22Rv1 (cell line): ENCODE data around the gene LRRC42.

ENCODE experiments used
- ZFX ChIP-seq: fragments of 450-650 bp; IDR thresholded peaks from 2 replicates; pipeline ENCODE4 v1.6.1; 2017; ENCODE audit warnings: antibody characterized with exemption, borderline replicate concordance
- TF ChIP-seq, protein P1 (sequence below): fragments of 450-650 bp; IDR thresholded peaks from 2 replicates; pipeline ENCODE4 v1.5.1; 2017; ENCODE audit warnings: mild to moderate bottlenecking

DNA sequence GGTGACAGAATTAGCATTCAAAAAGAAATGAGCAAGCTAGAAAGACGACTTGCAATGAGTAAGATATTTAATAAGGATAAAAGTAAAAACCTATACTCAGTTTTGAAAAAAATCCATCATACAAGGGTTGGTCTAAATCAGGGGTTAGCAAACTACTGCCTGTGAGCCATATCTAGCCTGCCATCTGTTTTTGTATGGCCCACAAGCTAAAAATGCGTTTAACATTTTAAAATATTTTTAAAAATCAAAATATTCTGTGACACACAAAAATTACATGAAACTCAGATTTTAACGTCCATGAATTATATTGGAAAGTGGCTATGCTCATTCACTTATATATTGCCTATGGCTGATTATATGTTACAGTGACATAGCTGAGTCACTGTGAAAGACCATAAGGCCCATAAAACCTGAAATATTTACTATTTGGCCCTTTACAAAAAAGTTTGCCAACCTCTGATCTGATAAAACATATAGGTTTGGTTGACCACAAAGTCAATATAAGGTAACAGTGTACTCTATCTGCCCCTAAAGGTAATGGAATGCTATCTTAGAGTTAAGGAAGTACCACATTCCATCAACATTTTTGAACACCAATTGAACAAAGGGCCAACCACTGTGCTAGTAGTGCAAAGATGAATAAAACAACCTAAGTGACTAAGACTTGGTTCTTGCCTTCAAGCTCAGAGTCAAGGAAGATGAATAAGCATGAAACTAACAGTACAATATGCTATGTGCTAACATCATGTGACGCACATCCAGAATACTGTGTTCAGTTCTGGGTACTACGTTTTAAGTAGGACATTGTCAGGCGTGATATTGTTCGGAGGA lies 3.8 kb upstream of the LRRC42 start:
- TF ChIP-seq, protein P1, sequence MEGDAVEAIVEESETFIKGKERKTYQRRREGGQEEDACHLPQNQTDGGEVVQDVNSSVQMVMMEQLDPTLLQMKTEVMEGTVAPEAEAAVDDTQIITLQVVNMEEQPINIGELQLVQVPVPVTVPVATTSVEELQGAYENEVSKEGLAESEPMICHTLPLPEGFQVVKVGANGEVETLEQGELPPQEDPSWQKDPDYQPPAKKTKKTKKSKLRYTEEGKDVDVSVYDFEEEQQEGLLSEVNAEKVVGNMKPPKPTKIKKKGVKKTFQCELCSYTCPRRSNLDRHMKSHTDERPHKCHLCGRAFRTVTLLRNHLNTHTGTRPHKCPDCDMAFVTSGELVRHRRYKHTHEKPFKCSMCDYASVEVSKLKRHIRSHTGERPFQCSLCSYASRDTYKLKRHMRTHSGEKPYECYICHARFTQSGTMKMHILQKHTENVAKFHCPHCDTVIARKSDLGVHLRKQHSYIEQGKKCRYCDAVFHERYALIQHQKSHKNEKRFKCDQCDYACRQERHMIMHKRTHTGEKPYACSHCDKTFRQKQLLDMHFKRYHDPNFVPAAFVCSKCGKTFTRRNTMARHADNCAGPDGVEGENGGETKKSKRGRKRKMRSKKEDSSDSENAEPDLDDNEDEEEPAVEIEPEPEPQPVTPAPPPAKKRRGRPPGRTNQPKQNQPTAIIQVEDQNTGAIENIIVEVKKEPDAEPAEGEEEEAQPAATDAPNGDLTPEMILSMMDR = no peak
- TF ChIP-seq ZFX = no peak
